GM18867 (cell line): ENCODE data around the gene EPHA1.

ENCODE experiments used
- ATAC-seq: cut with Tn5 transposase; IDR thresholded peaks from one replicate; pipeline ENCODE4 v1.9.1; 2021; ENCODE audit warnings: mild to moderate bottlenecking, moderate library complexity; ENCODE audit not compliant: unreplicated experiment

EPHA1 gene

GRCh38 chr7:143390104-143390772 is 18.4 kb downstream of the EPHA1 start:
- ATAC-seq: no peak

- no peak for ATAC-seq
Measured at GRCh38 chr7:143389316-143390103, 19.1 kb downstream of the EPHA1 start.

GRCh38 chr7:143388491-143389101 is 20.1 kb downstream of the EPHA1 start:
- ATAC-seq: no peak

- ATAC-seq: no peak
Measured at GRCh38 chr7:143388051-143388450, 20.6 kb downstream of the EPHA1 start.

- no peak for ATAC-seq
Measured at GRCh38 chr7:143387156-143387975, 21.3 kb downstream of the EPHA1 start.

- no peak for ATAC-seq
Measured at GRCh38 chr7:143385891-143386781, 22.5 kb downstream of the EPHA1 start.

GRCh38 chr7:143384661-143385631 is 23.7 kb downstream of the EPHA1 start:
- no peak for ATAC-seq

GRCh38 chr7:143384148-143384547 is 24.5 kb downstream of the EPHA1 start:
- ATAC-seq: no peak

GRCh38 chr7:143383642-143383957 is 25.1 kb downstream of the EPHA1 start:
- no peak for ATAC-seq

- ATAC-seq: no peak
Measured at GRCh38 chr7:143382791-143383641, 25.6 kb downstream of the EPHA1 start.

GRCh38 chr7:143382126-143382790 is 26.4 kb downstream of the EPHA1 start:
- no peak for ATAC-seq

- peak; percentile 21 for ATAC-seq
Measured at GRCh38 chr7:143381427-143382125, 27.1 kb downstream of the EPHA1 start.

GRCh38 chr7:143380646-143381426 is 27.8 kb downstream of the EPHA1 start, which contains the start of gene ZYX:
TSS of gene ZYX (plus strand) at chr7:143381345. CDS start at chr7:143381572, 227 bp downstream.
- ATAC-seq: peak; percentile 80

- peak; percentile 60 for ATAC-seq
Measured at GRCh38 chr7:143380260-143380645, 28.4 kb downstream of the EPHA1 start.

- peak; percentile 9 for ATAC-seq
Measured at GRCh38 chr7:143379611-143380259, 28.9 kb downstream of the EPHA1 start.

- ATAC-seq: no peak
Measured at GRCh38 chr7:143376396-143376795, 32.3 kb downstream of the EPHA1 start.
